ENCODE measurements around the gene LBHD2. TPM values are rescaled to one million over a fixed set of nuclear protein-coding genes. Genes with fewer than 3 reads are reported as not detected.

The LBHD2 gene
- polyA plus RNA-seq, 1 experiment: not detected

- no peak for DNase-seq (ENCODE audit: low read depth, low spot score)
- Histone ChIP-seq H3K27ac (ENCODE audit: low read depth, low read length) (no peak overlapping the region), H3K9me3 (ENCODE audit: control insufficient read depth, insufficient read depth, low read length) (no peaks in the 10 kb centered on the region; the same call in 1 of the 2 replicates), H3K27me3 (ENCODE audit: control insufficient read depth, insufficient read depth, low read length) (peaks cover 30% of the 10 kb centered on the region), H3K4me3 (ENCODE audit: low read depth, low read length) (no peak overlapping the region)
- CTCF ChIA-PET: interaction anchor here (0.6 to 1.1 kb wide), 3 partner anchors 11 to 397 kb away, joined by 4 read pairs; no protein-coding TSS in a partner anchor
- no peak for TF ChIP-seq CTCF (IDR thresholded peaks at IDR 0.05; ENCODE audit: low read depth, low read length)
- POLR2A ChIA-PET: no interaction called here
These were observed 2.8 kb downstream of the LBHD2 start for GRCh38 chr14:103086771-103087342.

DNA sequence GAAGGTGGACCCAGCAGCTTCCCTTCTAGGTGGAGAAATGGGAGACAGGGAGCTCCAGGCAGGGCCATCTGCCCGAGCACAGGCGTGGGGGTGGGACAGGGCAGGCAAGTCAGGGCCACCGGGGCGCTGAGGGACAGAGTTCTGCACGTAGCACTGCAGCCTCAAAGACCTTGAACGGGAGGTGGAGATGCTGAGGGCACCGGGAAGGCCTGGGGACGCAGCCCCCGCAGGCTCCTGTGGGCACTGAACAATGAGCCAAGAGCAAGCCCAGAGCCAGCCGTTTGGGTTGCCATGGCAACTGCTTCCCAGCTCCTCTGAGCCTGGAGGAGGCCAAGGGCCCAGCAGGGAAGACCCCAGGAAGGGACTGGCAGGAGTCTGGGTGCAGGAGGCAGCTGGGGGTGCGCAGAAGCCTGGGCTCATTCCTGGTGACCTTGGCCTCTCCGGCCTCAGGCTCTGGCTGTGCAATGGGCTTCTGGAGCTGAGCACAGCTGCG lies 3.4 kb downstream of the LBHD2 start:
- Histone ChIP-seq H3K9me3 (ENCODE audit: control insufficient read depth, insufficient read depth, low read length) (no peaks in the 10 kb centered on the region; the same call in 1 of the 2 replicates), H3K4me3 (ENCODE audit: low read depth, low read length) (no peak overlapping the region), H3K27ac (ENCODE audit: low read depth, low read length) (no peak overlapping the region), H3K27me3 (ENCODE audit: control insufficient read depth, insufficient read depth, low read length) (peaks cover 30% of the 10 kb centered on the region)
- ChIA-PET CTCF (interaction anchor here (1.1 kb wide), 2 partner anchors 11 to 205 kb away, joined by 4 read pairs; no protein-coding TSS in a partner anchor), POLR2A (no interaction called here)
- no peak for TF ChIP-seq CTCF (IDR thresholded peaks at IDR 0.05; ENCODE audit: low read depth, low read length)
- DNase-seq (ENCODE audit: low read depth, low spot score): no peak

- Histone ChIP-seq H3K27ac (ENCODE audit: low read depth, low read length) (no peak overlapping the region), H3K27me3 (ENCODE audit: control insufficient read depth, insufficient read depth, low read length) (peaks cover 30% of the 10 kb centered on the region), H3K4me3 (ENCODE audit: low read depth, low read length) (no peak overlapping the region), H3K9me3 (ENCODE audit: control insufficient read depth, insufficient read depth, low read length) (no peaks in the 10 kb centered on the region; the same call in 1 of the 2 replicates)
- TF ChIP-seq CTCF (IDR thresholded peaks at IDR 0.05; ENCODE audit: low read depth, low read length): no peak
- no peak for DNase-seq (ENCODE audit: low read depth, low spot score)
- POLR2A ChIA-PET: no interaction called here
- CTCF ChIA-PET: no interaction called here
These were observed 4.9 kb downstream of the LBHD2 start for GRCh38 chr14:103088921-103089320.

DNA sequence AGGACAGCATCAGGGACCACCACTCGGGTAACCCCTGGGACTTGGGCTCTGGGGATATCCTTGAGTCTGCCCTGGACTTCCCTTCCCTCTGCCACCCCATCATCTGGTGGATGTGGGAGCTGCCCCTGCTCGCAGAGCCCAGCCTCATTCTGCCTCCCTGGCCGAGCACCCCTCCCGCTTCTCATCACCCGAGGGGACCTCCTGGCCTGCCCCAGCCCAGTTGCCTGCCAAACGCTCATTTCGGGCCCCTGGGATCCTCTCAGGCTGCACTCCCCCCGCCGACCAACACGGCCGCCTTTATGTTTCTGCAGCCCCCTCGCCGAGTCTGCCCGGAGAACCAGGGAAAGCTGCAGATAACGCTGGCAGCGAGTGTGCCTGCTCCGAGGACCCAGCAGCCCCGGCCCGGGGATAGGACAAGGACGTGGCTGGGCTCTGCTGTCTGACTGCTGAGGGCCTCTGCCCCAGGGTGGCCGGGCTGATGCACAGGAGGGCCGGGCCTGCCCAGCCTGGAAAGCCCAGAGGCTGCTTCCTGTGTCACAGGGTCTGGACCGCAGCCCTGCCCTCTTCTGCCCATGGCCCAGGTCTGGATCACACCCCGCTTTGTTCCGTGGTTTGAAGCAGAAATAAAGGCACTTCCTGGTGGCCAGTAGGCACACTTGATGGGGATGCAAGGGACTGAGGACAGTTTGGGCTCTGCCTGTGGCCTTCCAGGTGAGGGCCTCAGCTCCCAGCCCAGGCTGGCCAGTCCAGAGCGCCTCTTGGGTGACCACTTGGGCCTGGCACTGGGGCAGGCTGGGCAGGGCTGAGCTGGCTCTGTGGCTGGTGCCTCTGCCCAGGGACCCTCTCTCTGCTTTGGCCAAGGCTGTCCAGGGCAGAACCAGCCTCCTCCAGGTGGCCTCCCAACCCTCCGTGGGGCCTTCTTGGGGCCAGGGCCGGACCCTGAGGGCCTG lies 5.7 kb downstream of the LBHD2 start:
- CTCF ChIA-PET: no interaction called here

More for the DNA sequence above, 5.7 kb downstream of the LBHD2 start:
- Histone ChIP-seq H3K27ac (ENCODE audit: low read depth, low read length) (no peak overlapping the region), H3K9me3 (ENCODE audit: control insufficient read depth, insufficient read depth, low read length) (no peaks in the 10 kb centered on the region), H3K27me3 (ENCODE audit: control insufficient read depth, insufficient read depth, low read length) (peaks cover 25% of the 10 kb centered on the region), H3K4me3 (ENCODE audit: low read depth, low read length) (no peak overlapping the region)
- DNase-seq (ENCODE audit: low read depth, low spot score): no peak
- TF ChIP-seq CTCF (IDR thresholded peaks at IDR 0.05; ENCODE audit: low read depth, low read length): no peak
- POLR2A ChIA-PET: interaction anchor here (0.6 kb wide), 1 partner anchor 329 kb away, joined by 8 read pairs; no protein-coding TSS in a partner anchor
